Measurements from ENCODE around the gene TBC1D22B.

Gene TBC1D22B, protein sequence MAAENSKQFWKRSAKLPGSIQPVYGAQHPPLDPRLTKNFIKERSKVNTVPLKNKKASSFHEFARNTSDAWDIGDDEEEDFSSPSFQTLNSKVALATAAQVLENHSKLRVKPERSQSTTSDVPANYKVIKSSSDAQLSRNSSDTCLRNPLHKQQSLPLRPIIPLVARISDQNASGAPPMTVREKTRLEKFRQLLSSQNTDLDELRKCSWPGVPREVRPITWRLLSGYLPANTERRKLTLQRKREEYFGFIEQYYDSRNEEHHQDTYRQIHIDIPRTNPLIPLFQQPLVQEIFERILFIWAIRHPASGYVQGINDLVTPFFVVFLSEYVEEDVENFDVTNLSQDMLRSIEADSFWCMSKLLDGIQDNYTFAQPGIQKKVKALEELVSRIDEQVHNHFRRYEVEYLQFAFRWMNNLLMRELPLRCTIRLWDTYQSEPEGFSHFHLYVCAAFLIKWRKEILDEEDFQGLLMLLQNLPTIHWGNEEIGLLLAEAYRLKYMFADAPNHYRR

DNA sequence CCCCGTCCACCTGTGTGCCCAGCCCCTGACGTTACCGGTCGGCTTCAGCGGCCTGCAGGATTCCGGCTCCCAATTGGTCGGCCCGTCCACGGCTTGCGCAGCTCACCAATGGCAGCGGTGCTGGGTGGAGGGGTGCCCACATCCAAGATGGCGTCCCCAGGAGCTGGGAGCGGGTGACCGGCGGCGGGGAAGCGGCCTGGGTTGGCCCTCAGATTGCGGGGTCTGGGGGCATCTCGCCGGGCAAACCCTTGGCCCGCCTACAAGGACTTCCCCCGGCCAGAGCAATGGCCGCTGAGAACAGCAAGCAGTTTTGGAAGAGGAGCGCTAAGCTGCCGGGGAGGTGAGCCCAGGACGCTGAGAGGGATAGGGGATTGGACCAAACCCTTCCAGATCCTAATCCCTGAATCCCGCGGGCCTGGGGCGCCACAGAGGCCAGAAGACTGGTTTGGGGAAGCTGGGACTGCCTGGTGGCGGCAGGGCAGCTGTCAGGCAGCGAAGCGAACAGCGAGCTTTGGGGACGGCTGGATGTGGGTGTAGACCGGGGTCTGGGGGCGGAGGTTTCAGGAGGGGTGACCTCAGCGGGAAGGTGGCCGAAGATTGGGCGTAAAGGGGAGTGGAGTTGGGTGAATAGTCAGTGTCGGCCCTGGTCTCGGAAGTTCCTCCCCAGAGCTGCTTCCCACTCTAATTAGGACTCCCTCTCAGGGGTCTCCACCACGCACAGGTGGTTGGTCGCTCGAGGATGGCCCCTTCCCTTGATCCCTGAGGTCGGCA is at the start of gene TBC1D22B, which contains the start of gene TMEM217:
TBC1D22B (plus strand) TSS at position 139 of the 771 bp plus-strand sequence; CDS start at position 285, 146 bp downstream.
TMEM217 (minus strand) TSS at position 511 of the 771 bp plus-strand sequence. CDS start 39,114 bp downstream, outside the sequence.
- DNase-seq: peak; percentile 93 to 95

GRCh38 chr6:37207903-37208456 is 49.6 kb upstream of the TBC1D22B start:
- peak; percentile 69 to 70 for DNase-seq

- no peak for DNase-seq
These were observed 48.8 kb upstream of the TBC1D22B start for GRCh38 chr6:37208793-37209192.

DNA sequence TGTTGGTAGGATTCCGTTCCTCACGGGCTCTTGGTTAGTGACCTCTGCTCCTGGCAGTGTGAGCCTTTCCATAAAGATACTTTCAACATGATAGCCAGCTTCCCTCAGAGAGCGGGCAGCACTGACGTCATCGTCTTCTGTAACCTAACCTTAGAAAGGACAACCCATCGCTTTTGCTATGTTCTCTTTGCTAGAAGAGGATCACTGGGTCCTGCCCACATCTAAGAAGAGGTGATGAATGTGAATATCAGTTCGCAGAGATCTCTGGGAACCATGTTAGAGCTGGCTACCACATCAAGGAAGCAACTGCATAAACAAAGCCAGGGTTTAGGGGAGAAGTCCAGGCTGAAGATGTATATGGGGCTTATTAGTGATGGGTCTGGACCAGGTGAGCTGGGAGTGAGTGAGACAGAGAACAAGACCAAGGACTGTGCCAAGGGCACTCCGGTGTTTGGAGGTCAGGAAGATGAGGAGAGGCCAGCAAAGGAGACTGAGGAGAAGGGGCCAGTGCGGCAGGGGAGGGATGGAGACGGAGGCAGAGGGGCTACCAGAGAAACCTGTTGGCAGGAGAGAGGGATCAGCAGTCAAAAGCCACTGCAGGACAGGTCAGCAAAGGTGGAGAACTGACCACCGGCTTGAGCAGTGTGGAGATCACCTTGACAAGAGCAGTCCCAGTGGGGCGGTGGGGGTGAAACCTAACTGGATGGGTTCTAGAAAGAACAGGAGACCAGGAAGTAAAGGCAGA is 47.9 kb upstream of the TBC1D22B start:
- DNase-seq: no peak

DNA sequence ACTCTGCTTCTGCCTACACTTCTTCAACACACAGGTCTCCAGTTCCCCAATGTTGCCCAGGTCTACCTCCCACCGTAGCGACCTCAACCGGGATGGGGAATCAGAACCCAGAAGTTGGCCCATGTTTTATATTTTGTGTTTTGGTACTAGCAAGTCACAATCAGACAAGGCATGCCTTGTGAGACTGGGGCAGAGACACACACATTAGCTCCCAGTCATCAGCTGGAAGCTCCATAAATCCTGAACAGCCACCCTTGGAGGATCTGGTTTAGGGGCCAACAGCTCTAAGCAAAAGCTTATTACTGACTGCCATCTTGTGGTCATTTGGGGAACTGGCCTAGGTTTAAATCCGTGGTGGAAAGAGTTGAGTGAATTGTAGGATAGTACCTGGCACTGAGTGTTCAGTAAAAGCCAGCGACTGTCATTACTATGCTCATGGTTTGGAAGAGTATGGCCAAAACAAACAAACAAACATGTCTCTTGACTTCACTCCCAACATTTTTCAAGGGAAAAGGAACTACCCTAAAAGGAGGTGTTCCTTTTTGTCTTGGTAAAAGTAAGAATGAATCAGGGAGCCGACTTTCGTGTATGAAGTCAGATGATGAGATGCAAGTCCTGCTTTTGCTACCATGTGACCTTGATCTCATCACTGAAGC is 47.1 kb upstream of the TBC1D22B start:
- peak; percentile 81 to 83 for DNase-seq

GRCh38 chr6:37212268-37212667 is 45.3 kb upstream of the TBC1D22B start:
- no peak for DNase-seq

- DNase-seq: no peak
These were observed 39.5 kb upstream of the TBC1D22B start for GRCh38 chr6:37218061-37218460.

DNA sequence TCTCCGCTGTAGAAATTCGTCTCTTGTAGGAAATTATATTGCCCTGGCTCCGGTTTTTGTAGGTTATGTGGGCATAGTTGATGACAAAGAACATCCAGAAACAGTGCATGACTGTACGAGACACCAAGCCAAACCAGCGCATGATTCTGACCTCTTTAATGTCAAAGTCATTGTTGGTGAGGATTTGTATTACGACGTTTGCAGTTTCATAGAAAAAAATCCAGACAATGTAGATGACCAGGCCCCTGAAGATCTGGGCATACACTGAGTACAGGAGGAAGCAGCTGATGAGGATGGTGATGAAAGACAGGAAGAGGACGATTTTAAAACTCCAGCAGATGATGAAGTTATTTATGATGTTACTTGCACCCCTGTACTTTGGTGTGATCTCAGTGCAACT is 39.1 kb upstream of the TBC1D22B start:
- no peak for DNase-seq

- no peak for DNase-seq
These were observed 35.9 kb upstream of the TBC1D22B start for GRCh38 chr6:37221585-37222124.

GRCh38 chr6:37222125-37222967 is 35.2 kb upstream of the TBC1D22B start:
- peak; percentile 97 to 99 for DNase-seq

- DNase-seq: no peak
These were observed 34.6 kb upstream of the TBC1D22B start for GRCh38 chr6:37222992-37223391.

GRCh38 chr6:37225350-37226169 is 32.0 kb upstream of the TBC1D22B start:
- no peak for DNase-seq

DNA sequence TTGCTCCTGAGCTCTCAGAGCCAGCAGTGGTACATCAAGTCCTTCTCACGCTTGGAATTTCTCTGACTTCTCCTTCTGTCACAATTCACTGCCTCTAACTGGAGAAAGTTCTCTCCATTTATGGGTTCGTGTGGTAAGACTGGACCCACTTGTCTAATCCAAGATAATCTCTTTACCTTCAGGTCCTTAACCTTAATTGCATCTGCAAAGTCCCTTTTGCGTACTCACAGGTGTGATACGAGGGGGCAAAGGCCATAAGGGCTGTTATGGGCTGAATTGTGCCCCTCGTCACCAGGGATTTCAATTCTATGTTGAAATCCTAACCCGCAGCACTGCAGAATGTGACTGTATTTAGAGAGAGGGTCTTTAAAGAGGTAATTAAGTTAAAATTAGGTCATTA is 27.5 kb upstream of the TBC1D22B start:
- no peak for DNase-seq

GRCh38 chr6:37232430-37233017 is 25.0 kb upstream of the TBC1D22B start:
- DNase-seq: no peak

DNA sequence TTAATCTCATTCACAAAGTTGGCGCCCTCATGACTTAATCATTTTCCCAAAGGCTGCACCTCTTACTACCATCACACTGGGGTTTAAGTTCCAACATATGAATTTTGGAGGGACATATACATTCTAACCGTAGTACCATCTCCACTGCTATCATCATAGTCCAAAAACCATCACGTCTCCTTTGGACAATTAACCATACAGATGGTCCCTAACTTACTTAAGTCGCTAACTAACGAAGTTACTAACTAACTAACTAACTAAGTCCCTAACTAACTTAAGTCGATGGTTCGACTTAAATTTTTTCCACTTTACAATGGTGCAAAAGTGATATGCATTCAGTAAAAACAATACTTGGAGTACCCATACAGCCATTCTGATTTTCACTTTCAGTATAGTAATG is 24.0 kb upstream of the TBC1D22B start:
- no peak for DNase-seq

GRCh38 chr6:37236921-37237320 is 20.7 kb upstream of the TBC1D22B start:
- no peak for DNase-seq

DNA sequence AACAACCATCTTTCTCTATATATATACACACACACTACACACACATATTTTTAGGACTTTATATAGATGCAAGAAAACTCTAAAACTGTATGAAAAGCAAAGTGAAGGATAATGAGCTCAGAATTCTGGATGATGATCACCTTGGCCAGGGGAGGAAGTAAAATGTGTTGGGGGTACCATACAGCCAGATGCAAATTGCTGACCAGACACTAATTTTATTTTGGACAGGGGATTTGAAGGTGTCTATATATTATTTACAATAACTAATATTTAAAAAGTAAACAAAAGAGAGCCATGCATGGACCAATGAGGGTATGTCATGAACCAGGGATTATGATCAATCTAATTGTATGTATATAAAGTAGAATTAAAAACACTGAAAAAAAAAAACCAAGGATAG is 19.8 kb upstream of the TBC1D22B start:
- DNase-seq: no peak

GRCh38 chr6:37238381-37238780 is 19.2 kb upstream of the TBC1D22B start:
- DNase-seq: no peak

DNA sequence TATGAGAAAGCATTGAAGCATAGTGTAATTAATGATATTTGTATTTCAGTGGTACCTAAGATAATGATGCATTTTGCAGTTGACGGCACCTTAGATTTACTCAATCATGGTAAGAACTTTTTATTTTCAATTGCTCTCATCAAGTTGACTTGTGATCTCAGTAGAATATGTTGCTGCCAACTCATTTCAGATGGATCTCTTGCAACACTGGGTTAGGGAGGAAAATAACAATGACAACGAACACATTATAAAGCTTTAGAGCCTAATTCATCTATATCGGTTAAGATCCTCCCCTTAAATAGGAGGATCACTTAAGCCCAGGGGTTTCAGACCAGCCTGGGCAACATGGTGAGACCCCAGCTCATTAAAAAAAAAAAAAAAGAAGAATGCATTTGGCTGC is 18.0 kb upstream of the TBC1D22B start:
- DNase-seq: no peak

Measured in NCI-H2081 (cell line).